ENCODE data around the gene ADGRV1.
A peak's percentile ranks its signal among the peaks of the same experiment; 100 is the strongest.
"Not testable (repeated sequence)": the region's sequence is repeated elsewhere in the genome, so short reads cannot be mapped to it uniquely, and the experiment has no call there.

The ADGRV1 gene

DNA sequence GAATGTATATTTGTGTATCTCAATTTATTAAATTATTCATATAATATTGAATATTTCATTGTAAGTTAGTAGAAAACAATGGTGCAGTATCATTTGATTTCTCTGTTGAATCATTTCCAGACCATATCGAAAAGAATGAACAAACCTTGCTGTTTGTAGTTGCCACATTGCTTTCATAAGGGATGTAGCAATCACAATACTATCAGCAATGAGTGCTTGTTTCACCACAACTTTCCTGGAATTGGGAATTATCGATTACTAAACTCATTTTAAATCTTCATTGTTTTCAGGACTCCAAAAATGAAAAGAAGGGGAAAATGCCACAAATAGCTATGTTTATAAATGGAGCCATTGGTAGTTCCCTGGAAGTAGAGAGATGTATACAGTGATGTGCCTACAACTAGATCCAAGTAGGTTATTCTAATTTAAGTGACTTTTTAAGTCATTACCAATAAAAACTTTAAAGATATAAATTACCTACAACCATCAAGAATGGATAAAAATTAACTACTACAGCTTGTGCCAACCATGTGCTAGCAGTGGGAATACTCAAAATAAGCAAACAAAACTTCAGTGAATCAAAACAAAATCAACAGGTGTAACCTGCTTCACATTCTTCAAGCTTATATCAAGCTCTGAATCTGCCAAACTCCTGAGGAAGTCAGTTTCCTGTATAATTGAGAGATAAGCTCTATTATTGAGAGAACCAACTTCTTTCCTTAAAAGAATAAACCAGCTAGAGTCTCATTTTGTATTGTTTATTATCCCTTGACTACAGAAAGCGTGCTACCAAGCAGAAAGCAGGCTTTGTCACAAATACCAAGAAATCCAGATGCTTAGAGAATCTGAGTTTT, 358.6 kb downstream of the ADGRV1 start:
- no peak for DNase-seq

DNA sequence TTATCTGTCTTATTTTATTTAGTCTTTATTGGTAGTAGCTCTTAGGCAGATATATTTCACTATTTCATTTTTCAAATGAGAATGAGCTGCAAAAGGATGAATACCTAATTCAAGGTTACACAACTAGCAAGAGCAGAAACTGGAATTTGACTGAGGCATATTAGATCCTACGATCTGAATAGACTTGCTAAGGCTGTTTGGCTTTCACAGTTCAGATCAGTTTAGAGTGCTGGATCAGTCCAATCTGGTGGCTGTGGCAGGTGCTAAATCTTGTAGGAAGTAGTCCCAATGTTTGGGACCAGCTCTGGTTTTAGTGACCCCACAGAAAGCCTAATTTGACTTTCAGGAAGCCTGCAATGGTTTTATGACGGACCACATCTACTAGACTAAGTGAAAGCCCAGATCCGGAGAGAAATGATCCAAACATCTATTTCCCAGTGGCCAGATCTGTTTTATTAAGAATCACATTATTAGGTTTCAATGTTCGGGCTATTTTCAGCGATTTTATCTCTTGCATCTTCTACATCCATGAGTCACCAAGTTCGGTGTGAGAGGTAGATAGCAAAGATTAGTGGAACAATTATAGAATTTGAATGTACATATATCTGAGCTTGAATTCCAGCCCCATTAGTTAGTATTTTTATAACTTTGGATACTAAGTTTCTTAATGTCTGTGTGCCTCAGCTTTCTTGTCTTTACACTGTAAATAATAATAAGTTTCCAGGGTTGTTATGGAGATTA, 359.5 kb downstream of the ADGRV1 start:
- no peak for DNase-seq

DNA sequence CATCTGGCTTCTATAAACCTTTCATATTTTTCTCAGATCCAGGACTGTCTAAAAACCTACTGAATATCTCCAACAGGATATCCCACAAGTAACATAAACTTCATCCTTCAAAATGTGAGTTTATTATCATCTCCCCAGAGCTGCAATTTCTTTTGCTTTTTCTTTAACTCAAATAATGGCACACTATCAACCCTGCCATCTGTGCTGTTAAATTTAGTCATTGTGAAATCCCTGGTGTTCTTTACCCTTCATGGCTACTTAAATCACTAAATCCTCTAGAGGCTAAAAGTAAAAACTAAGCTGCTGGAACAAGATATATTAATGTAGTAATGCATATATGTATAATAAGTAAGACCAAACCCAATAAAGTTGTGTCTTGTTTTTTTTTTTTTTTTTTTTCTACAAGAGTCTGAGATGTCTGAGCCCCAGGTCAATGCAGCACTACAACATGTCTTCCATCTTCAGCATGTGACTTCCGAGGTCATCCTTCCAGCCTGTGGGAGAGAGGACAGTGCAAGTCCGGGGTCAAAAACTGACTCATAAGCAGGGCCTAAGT, 362.9 kb downstream of the ADGRV1 start:
- no peak for DNase-seq

DNA sequence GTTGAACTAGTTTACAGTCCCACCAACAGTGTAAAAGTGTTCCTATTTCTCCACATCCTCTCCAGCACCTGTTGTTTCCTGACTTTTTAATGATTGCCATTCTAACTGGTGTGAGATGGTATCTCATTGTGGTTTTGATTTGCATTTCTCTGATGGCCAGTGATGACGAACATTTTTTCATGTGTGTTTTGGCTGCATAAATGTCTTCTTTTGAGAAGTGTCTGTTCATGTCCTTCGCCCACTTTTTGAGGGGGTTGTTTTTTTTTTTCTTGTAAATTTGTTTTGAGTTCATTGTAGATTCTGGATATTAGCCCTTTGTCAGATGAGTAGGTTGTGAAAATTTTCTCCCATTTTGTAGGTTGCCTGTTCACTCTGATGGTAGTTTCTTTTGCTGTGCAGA, 365.6 kb downstream of the ADGRV1 start:
- not testable (repeated sequence) for DNase-seq

DNA sequence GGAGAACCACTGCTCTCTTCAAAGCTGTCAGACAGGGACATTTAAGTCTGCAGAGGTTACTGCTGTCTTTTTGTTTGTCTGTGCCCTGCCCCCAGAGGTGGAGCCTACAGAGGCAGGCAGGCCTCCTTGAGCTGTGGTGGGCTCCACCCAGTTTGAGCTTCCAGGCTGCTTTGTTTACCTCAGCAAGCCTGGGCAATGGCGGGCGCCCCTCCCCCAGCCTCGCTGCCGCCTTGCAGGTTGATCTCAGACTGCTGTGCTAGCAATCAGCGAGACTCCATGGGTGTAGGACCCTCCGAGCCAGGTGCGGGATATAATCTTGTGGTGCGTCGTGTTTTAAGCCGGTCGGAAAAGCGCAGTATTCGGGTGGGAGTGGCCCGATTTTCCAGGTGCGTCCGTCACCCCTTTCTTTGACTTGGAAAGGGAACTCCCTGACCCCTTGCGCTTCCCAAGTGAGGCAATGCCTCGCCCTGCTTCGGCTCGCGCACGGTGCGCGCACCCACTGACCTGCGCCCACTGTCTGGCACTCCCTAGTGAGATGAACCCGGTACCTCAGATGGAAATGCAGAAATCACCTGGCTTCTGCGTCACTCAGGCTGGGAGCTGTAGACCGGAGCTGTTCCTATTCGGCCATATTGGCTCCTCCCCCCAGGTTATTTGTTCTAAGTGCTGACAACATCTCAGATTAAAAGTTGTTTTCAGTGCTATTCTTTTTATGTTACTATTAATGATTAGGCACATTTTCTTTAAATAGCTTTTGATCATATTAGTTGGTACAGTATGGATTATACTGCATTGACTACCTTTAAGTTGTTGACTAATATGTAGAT, 370.6 kb downstream of the ADGRV1 start:
- not testable (repeated sequence) for DNase-seq

DNA sequence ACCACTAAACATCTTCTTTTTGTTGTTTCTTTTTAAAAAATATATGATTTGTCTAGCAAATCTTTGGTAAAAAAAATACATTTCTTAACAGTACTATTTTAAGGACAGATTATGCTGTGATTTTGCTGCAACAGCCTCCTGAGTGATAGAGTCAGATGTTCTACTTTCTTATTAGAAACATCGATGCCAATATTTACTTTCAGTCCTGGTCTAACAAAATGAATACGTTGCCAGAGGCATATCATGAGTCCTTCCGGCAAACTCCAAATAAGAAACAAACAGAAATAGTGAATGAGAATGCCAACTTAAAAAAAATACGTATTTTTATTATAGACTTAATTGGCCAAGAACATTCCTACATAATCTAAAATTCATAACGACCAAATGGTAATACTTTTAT, 371.5 kb downstream of the ADGRV1 start:
- no peak for DNase-seq

DNA sequence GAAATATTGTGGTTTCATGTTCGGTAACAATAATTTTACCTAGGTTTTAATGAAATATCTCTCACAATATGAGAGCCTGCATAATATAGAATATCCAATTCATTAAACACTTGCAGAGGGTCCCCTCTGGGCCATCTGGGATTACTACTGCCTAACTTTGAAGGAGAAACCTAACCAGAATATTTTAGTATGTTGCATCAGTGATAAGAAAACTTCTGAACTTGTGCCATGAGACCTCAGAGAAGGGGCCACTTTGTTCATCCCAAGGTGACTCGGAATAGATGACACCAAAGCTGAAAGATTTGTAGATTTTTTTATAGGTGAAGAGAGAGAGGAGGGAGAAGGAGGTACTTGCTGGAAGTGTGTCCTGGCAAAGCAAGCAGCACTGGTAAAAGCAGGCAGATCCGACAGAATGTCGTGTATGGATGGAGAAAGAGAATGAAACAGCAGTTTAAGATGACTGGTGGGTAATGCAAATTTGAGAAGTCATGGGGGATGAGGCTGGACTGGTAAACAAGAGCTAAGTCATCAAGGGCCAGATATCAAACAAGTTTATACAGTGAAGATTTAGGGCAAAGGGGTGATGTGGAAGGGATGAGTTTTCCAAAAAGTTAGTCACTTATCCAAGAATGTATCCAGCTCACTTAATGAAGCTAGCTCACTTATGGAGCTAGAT, 372.3 kb downstream of the ADGRV1 start:
- DNase-seq: no peak

DNA sequence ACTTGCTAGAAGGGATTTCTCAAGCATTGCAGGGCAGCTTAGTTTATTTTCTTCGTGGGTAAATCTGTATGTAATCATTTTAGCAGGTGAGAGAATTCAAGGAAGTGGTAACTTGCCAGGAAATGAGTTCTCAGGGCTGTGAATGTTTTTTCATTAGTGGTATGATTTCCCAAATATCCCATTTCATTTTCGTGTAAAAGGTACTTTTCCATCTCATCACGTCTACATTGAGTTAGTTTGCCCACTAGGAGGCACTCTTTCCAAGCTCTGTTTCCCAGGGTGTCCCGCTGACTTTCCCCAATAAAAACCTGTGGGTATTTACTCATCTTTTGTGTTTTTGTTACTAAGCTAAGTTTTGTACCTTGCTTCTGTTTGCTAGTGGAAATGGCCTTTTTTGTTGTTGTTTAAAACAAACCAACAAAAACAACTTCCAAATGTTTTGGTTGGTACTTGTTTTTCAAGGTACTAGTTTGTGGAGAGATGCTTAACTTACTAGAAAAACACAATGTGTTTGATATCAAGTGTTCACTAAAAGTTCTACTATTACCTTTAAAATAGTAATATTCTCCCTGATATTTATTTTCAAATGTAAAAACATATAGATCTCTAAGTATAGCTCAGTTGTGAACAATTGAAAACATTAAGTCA, 373.6 kb downstream of the ADGRV1 start:
- DNase-seq: peak; percentile 58

DNA sequence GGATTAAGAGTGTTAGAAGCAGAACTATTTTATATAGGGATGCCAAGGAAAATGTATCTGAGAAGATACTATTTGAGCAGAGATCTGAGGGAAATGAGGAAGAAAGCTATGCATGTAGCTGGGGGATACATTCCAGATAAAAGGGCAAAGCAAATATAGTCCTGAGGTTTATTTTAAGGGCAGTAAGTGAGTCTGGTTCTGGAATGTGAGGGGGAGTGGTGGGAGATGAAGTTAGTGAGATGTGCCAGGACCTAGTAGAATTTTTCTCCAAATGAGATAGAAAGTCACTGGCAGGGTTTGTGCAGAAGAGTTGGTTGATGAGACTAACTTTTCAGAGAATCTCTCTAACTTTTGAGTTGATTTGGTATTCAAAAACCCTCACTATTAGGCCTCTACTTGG, 374.7 kb downstream of the ADGRV1 start:
- DNase-seq: no peak

DNA sequence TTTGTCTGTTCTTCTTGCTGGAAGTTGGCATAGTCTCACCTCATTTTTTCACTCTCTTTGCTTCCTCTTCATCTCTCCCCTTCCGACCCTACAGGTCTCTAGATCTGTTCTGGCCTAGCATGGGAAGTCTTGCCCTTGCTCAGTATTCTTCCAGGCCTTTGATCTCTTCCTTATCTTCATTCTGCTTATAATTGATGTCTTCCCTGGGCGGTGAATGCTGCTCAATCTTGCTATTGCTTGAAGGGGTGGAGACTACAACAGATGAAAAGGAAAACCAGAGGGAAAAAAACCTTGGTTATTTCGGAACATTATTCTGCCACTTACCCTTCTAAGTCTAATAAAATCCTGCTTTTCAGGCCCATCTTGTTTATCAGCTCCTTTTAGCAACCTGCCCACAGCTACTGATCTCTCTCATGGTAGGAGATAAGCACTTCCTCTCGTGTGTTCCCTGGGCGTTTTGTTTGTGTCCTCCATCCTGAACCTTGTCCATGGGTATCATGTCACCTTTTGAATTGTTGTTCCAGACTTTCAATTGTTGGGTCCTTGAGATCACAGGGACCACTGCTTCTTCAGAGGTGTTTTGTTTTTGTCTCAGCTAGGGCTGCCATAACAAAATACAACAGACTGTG, 375.6 kb downstream of the ADGRV1 start:
- no peak for DNase-seq

DNA sequence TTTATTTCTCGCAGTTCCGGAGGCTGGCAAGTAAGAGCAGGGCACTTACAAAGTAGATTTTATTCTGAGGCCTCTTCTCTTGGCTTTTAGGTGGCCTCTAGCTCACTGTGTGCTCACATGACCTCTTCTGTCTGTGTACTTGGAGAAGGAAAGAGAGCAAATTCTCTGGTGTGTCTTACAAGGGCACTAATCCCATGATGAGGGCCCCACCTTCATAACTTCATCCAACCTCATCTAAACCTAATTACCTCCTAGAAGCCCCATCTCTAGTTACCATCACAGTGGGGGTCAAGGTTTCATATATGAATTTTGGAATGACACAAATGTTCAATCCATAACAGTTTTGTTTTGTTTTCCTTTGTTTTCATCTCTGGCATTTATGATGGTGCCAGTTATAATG, 376.1 kb downstream of the ADGRV1 start:
- DNase-seq: no peak

DNA sequence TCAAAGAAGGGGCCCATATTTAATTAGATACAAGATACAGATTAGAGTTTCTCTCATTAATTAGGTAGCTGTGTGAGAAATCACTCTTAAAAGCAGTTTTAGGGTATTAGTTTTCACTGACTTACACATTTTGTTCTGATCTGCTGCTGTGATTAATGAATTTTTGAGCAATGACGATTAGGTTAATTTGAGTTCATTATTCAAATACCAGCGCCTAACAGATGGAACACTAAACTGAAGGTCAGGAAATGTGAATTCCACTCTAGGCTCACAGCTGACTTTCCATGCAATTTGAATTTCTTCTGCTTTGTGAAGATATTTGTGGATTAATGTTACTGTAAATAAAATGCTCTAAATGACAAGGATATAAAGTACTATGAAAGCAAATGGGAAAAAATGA, 380.6 kb downstream of the ADGRV1 start:
- peak; percentile 31 for DNase-seq

DNA sequence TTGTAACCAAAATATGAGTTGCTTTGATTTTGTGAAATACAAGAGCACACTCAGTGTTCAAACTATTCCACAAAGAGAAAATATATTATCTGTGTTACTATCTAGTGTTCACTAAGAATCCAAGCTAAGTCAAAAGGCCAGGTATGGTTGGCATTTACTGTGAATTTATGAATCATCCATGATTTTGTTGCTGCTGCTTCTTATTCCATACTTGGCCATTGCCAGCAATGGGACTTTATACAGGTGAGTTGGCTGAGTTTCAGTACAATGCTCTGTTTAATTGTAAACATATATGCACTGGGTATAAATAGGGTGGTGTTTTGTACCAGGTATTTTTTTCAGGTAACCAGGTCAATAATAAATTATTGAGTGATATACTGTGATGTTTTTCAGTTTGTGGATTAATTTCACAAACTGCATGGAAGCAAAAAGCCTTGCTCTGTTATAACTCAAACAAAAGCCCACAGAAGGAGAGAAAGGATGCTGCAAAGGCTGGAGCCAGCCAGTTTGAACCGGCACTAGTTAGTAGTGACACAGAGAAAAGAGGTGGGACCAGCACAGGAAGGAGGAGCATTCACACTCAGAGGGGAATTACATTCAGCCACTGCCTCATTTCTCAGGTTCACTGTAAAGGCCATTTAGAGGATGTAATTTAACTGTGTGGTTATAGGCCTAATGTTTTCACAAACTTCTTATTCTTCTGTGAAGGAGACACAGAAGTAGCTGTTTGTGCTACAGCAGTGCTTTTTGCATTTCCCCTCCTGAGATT, 381.8 kb downstream of the ADGRV1 start:
- DNase-seq: peak; percentile 46

DNA sequence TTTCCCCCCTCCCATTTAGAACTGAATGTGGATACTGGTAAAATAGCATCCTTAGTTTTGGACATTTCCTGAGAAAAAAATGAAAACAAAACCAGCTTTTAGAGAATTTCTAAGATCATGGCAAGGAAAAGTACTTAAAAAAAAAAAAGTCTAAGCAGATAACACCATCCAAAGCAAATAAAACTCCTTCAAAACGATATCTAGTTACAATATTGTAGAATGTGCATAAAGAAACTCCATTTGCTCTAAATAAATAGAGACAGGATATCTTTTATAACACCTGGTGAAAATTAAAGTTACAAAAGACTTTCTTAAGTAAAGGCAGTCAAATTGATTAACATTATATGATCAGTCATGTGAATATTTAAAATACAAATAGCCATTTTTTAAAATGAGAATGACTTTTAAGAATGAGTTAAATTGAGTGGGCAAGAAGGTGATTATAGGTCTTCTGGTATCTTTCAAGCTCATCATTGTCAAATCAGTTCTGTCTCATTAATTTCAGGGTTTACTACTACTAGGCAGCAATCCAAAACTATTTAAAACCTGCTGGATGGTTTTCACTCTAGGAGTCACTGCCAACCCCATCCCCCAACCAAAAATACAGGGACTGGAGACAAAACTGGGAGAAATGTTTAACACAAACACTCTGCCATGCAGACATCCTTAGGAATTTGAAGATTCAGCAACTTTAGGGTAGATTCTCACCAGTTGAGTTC, 382.6 kb downstream of the ADGRV1 start:
- no peak for DNase-seq

DNA sequence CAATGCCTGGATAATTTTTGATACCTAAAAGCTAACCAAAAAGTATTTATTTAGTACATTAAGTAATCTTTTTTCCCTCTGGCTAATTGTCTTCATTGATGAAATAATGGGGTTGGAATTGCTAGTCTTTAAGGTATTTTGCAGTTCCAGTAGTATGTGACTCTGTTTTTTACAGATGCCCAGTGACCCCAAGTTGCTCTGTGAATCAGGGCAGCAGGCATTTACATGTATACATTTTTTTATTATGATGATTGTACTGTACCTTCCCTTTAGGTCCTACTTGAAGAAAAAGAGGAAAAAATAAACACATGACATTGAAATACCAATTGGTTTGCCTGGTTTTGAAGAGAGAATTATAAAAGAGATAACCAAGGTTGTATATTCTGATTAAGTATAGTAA, 385.5 kb downstream of the ADGRV1 start:
- peak; percentile 9 for DNase-seq

DNA sequence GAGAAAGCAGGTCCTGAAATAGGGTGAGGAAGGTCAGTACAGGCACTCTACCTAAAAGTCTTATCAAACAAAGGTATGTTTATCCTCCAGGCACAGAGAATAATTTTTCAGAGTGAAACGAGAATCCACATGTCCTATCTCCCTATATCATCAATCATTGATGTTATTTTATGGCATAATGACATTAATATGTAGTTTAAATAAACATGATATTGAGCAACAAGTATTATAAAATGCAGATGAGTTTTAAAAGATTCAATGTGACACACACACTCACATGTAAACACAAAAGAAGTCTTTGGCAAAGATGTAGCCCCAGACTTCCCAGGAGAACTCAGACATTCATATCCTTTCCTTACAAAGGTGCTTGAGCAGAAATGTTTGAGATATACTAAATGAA, 389.1 kb downstream of the ADGRV1 start:
- no peak for DNase-seq

DNA sequence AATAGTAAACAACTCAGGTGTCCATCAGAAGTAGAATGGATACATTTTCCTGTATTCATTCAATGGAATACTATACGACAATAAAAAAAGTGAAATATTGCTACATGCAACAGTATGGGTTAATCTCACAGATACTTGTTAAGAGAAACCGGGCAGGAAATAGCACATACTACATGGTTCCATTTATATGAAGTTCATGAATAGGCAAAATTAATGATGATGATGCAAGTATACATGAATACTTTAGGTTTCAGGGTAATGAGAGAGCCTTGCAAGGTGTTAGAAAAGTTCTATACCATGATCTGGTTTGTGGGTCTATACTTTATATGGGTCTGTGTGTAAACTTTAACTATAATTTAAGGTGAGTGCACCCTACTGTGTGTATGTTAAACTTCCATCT, 390.4 kb downstream of the ADGRV1 start:
- DNase-seq: no peak

DNA sequence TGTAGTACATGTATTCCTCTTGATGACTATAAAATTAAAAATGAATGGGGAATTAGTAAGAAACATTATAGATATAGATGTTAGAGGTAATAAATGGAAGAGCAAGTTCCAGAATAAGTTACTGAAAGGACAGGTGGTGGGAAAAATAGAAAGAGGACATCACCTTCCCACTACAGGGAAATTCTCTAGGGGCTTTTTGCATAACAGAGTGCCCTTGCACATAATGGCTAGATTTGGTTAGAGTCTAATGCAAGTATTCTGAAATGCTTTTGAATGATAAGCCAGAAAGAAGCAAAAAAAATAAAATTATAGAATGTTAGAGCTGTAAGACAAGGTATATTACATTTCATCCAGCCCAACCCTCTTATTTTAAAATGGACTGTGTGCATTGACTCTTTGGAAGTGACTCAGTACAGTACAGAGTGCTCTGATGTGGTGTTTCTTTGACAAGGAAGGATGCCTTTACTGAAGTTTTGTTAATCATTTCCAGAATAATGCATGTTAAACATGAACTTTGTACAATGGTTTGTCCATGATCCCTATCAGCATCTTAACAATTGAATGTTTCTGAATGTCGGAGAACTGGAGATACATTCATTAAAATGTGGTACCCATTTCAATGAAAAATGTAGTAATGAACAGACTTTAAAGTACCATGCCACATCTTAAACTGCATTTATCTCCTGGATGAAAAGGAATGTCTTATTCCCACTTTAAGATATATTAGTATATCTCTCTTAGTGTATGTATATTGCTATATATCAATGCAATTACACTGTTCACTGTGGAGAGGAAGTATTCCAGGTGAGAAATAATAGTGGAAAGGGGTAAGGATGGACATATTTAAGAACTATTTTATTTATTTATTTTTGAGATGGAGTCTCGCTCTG, 391.1 kb downstream of the ADGRV1 start:
- no peak for DNase-seq

Data from fibroblast of upper back skin (primary cell).